HUES64 (cell line): ENCODE results near the gene LIN52.

Experiments
- H3K27ac ChIP-seq: 2 replicates; pipeline ENCODE4 v1.7.0; 2013; ENCODE audit warnings: low read depth, low read length, inconsistent platforms
- H3K27me3 ChIP-seq: 2 replicates; pipeline ENCODE4 v1.6.1; 2013; ENCODE audit warnings: mild to moderate bottlenecking, low read length; ENCODE audit not compliant: insufficient read depth
- H3K36me3 ChIP-seq: 2 replicates; pipeline ENCODE4 v1.6.1; 2013; ENCODE audit warnings: mild to moderate bottlenecking, low read length; ENCODE audit not compliant: insufficient read depth
- H3K4me1 ChIP-seq: 2 replicates; pipeline ENCODE4 v1.6.1; 2013; ENCODE audit warnings: mild to moderate bottlenecking, low read length, moderate library complexity; ENCODE audit not compliant: insufficient read depth
- H3K4me3 ChIP-seq: 2 replicates; pipeline ENCODE4 v1.5.1; 2013; ENCODE audit warnings: mild to moderate bottlenecking, low read length, moderate library complexity
- H3K9ac ChIP-seq: 2 replicates; pipeline ENCODE4 v1.6.1; 2013; ENCODE audit warnings: mild to moderate bottlenecking, low read depth, low read length
- H3K9me3 ChIP-seq: 2 replicates; pipeline ENCODE4 v1.6.1; 2013; ENCODE audit warnings: low read depth, low read length; ENCODE audit not compliant: insufficient read depth
- WGBS: fragments of 150-250, 120-280 bp; methylation state at CpG from one replicate; pipeline ENCODE4 v1.1.7; 2013; ENCODE audit warnings: missing lambda C conversion rate; 5-methylcytosine and 5-hydroxymethylcytosine counted together

LIN52 gene

DNA sequence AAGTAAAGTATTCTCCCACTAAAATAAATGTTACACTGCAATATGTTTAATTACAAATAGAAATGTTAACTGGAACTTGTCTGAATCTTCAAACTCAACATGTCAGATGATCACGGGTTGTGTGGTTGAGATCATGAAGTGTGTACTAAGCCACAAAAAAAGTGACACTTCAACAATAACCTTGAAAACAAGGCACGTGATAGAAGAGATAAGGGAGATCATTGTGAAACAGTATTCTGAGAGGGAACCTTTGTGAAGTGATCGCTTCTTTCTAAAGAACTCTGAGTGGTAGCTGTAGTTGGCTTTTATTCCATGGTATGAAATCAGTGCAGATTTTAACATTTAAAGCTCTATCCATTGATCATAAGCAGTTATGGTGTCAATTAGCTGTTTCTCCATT is 60.0 kb downstream of the LIN52 start:
- Histone ChIP-seq H3K9ac (no peak overlapping the region), H3K27ac (no peak overlapping the region), H3K27me3 (no peaks in the 10 kb centered on the region), H3K4me3 (no peak overlapping the region), H3K9me3 (no peaks in the 10 kb centered on the region), H3K4me1 (no peaks in the 10 kb centered on the region; the same call in 1 of the 2 replicates), H3K36me3 (no peaks in the 10 kb centered on the region)
- 98% methylated on average over 3 of the region's 3 CpGs for WGBS

GRCh38 chr14:74147571-74147970 is 62.8 kb downstream of the LIN52 start:
- Histone ChIP-seq H3K4me1 (no peaks in the 10 kb centered on the region), H3K27me3 (no peaks in the 10 kb centered on the region), H3K36me3 (no peaks in the 10 kb centered on the region), H3K27ac (no peak overlapping the region), H3K9me3 (no peaks in the 10 kb centered on the region), H3K9ac (no peak overlapping the region), H3K4me3 (no peak overlapping the region)
- 95% methylated on average over 1 of the region's 1 CpG for WGBS

- 93% methylated on average over 2 of the region's 2 CpGs for WGBS
- Histone ChIP-seq H3K27me3 (no peaks in the 10 kb centered on the region), H3K4me3 (no peak overlapping the region), H3K9me3 (no peaks in the 10 kb centered on the region), H3K36me3 (no peaks in the 10 kb centered on the region), H3K9ac (no peak overlapping the region), H3K4me1 (no peaks in the 10 kb centered on the region), H3K27ac (no peak overlapping the region)
Measured at GRCh38 chr14:74148705-74149104, 63.9 kb downstream of the LIN52 start.

- Histone ChIP-seq H3K4me3 (no peak overlapping the region), H3K27me3 (no peaks in the 10 kb centered on the region), H3K36me3 (no peaks in the 10 kb centered on the region), H3K27ac (no peak overlapping the region), H3K9me3 (no peaks in the 10 kb centered on the region), H3K9ac (no peak overlapping the region), H3K4me1 (peaks cover 8% of the 10 kb centered on the region; the same call in 1 of the 2 replicates)
- 61% methylated on average over 3 of the region's 6 CpGs for WGBS
Measured at GRCh38 chr14:74155287-74155686, 70.5 kb downstream of the LIN52 start.

GRCh38 chr14:74155749-74156148 is 71.0 kb downstream of the LIN52 start:
- peaks cover 8% of the 10 kb centered on the region; the same call in 1 of the 2 replicates for H3K4me1 ChIP-seq
- H3K4me3 ChIP-seq, result no peak overlapping the region
- no peaks in the 10 kb centered on the region for H3K36me3 ChIP-seq
- no peak overlapping the region for H3K27ac ChIP-seq
- no peak overlapping the region for H3K9ac ChIP-seq
- H3K9me3 ChIP-seq, result no peaks in the 10 kb centered on the region
- no peaks in the 10 kb centered on the region for H3K27me3 ChIP-seq
- 82% methylated on average over 1 of the region's 1 CpG for WGBS

GRCh38 chr14:74160763-74161162 is 76.0 kb downstream of the LIN52 start:
- H3K27ac ChIP-seq, result no peak overlapping the region
- no peak overlapping the region for H3K4me3 ChIP-seq
- 100% methylated on average over 2 of the region's 2 CpGs for WGBS
- H3K4me1 ChIP-seq, result peaks cover 6% of the 10 kb centered on the region; the same call in 1 of the 2 replicates
- no peaks in the 10 kb centered on the region for H3K27me3 ChIP-seq
- H3K9me3 ChIP-seq, result no peaks in the 10 kb centered on the region
- H3K9ac ChIP-seq, result no peak overlapping the region
- H3K36me3 ChIP-seq, result 0 out of 2 replicates have a peak, but pooled peaks cover 4% of the 10 kb centered on the region

DNA sequence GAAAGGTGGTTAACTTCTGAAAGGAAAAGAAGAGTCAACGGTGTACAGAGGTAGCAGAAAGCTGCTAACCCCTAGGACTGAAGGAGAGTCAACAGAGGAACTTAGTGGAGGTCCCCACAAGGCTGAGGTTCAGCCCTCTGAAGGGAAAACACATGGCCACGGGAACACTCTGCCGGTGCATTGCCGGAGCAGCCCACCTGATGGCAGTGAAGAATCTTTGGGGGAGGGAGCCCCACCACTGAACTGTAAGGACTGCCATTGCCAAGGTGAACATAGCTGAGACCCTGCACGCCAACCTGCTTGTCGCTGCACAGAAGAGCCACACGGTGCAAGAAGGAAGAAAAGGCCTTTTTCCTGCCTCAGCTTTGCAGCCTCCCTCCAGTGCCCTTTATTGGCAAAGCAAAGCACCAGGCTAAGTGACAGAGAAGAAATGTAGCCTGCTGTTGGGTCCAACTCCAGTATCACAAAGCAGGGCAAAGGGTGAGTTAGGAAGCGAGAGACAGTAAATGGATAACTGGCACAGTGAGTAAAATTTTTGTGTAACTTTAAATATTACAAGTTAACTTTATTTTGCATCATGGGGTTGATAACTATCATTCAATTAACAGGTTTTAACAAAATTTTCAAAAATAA is 76.9 kb downstream of the LIN52 start:
- no peaks in the 10 kb centered on the region for H3K27me3 ChIP-seq
- H3K4me1 ChIP-seq, result no peaks in the 10 kb centered on the region
- H3K9ac ChIP-seq, result no peak overlapping the region
- H3K9me3 ChIP-seq, result no peaks in the 10 kb centered on the region
- WGBS, result 85% methylated on average over 8 of the region's 8 CpGs
- H3K36me3 ChIP-seq, result 0 out of 2 replicates have a peak, but pooled peaks cover 4% of the 10 kb centered on the region
- H3K27ac ChIP-seq, result no peak overlapping the region
- no peak overlapping the region for H3K4me3 ChIP-seq

- no peaks in the 10 kb centered on the region for H3K27me3 ChIP-seq
- no peak overlapping the region for H3K27ac ChIP-seq
- H3K4me3 ChIP-seq, result no peak overlapping the region
- 89% methylated on average over 3 of the region's 3 CpGs for WGBS
- no peak overlapping the region for H3K9ac ChIP-seq
- no peaks in the 10 kb centered on the region for H3K4me1 ChIP-seq
- no peaks in the 10 kb centered on the region for H3K9me3 ChIP-seq
- 0 out of 2 replicates have a peak, but pooled peaks cover under 1% of the 10 kb centered on the region for H3K36me3 ChIP-seq
Measured at GRCh38 chr14:74169906-74170305, 85.2 kb downstream of the LIN52 start.

DNA sequence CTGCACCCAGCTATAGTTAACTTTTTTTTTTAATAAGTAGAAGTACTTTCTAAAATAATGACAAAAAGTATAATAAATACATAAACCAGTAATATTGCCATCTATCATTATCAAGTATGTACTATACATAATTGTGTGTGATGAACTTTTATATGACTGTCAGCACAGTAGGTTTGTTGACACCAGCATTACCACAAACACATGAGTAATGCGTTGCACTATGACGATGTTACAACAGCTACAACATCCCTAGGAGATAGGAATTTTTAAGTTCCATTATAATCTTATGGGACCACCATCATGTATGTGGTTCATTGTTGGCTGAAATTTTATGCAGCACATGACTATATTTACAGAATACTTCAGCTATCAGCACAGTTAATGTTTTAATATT is 91.6 kb downstream of the LIN52 start:
- H3K9ac ChIP-seq, result no peak overlapping the region
- no peak overlapping the region for H3K27ac ChIP-seq
- WGBS, result 100% methylated on average over 2 of the region's 2 CpGs
- no peaks in the 10 kb centered on the region for H3K27me3 ChIP-seq
- no peaks in the 10 kb centered on the region for H3K9me3 ChIP-seq
- no peaks in the 10 kb centered on the region for H3K36me3 ChIP-seq
- H3K4me3 ChIP-seq, result no peak overlapping the region
- no peaks in the 10 kb centered on the region for H3K4me1 ChIP-seq

- no peaks in the 10 kb centered on the region for H3K36me3 ChIP-seq
- no peak overlapping the region for H3K4me3 ChIP-seq
- no peaks in the 10 kb centered on the region for H3K27me3 ChIP-seq
- WGBS, result 76% methylated on average over 3 of the region's 3 CpGs
- no peak overlapping the region for H3K9ac ChIP-seq
- no peaks in the 10 kb centered on the region for H3K9me3 ChIP-seq
- H3K27ac ChIP-seq, result no peak overlapping the region
- no peaks in the 10 kb centered on the region for H3K4me1 ChIP-seq
Measured at GRCh38 chr14:74179856-74180255, 95.1 kb downstream of the LIN52 start.

DNA sequence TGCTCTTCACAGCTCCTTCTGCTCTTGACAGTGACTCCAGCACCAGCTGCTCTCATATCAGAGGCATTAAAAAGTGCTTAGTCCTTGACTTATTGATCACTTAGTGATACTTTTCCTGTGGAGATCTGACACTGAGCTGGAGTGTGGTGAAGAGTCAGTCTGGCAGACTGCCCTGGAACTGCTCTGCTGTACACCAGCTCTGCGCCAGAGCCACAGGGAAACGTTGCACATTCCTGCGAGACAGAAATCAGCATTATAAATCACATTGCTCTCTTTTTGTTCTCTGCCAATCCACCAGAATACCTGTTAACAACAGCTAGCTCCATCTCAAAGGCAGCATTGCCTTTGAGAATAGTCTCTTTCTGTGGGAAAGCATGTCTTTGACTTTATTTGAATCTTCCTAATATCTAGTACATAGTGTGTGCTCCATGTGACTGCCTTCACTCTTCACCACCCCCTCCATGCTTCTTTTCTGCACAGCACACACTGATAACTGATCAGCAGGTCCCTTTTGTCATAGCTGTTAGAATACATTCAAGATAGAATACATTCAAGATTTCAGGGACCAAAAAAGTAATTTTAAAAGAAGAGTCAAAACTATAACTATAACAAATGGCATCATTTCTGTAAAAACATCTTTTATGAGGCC is 106.3 kb downstream of the LIN52 start:
- Histone ChIP-seq H3K27ac (no peak overlapping the region), H3K4me1 (no peaks in the 10 kb centered on the region), H3K27me3 (no peaks in the 10 kb centered on the region), H3K9me3 (no peaks in the 10 kb centered on the region), H3K4me3 (no peak overlapping the region), H3K36me3 (no peaks in the 10 kb centered on the region), H3K9ac (no peak overlapping the region)
- WGBS, result 91% methylated on average over 3 of the region's 3 CpGs
